HG02571 (cell line): Measurements from ENCODE around the gene FREY1.
"Not testable (repeated sequence)": the region's sequence is repeated elsewhere in the genome, so short reads cannot be mapped to it uniquely, and the experiment has no call there.

Source experiments
- ATAC-seq: cut with Tn5 transposase; IDR thresholded peaks from one replicate; pipeline ENCODE4 v1.9.1; 2021; ENCODE audit warnings: mild to moderate bottlenecking, moderate library complexity; ENCODE audit not compliant: unreplicated experiment

Gene FREY1

DNA sequence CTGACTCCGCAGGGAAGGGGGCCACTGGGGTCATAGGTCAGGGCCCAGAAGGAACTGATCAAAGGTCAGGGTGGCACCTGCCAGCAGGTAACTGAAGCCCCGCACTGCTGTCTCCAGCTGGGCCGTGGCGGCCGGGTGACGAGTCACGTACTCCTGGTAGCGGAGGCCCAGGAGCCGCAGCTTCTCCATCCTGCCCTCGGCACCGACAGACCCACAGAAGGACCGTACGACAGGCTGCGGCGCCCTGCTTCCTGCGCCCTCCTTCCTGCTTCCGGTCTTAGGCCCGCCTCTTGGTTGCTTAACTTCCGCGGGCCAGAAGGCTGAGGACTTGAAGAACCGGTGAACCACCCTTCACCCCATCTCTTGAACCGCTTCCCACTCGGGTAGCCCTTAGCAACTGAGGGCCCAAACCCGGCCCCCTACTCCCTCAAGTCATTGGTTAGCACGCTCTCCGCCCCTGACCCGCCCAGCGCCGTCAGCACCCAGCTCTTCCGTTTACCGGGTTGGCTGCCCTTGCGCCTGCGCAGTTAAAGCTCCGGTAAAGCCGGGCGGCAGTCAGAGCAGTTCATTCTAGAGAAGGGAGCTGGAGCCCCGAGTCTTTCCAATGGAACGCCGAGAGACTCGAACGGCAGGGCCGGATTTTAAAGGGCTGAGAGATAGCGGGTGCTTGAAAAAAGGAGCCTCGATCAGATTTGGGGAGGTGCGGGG, 10.7 kb upstream of the FREY1 start, which contains the start of gene PEX16:
PEX16 (minus strand) TSS at position 255 of the 708 bp plus-strand sequence; CDS start at position 189, 66 bp downstream.
- peak; percentile 90 for ATAC-seq

DNA sequence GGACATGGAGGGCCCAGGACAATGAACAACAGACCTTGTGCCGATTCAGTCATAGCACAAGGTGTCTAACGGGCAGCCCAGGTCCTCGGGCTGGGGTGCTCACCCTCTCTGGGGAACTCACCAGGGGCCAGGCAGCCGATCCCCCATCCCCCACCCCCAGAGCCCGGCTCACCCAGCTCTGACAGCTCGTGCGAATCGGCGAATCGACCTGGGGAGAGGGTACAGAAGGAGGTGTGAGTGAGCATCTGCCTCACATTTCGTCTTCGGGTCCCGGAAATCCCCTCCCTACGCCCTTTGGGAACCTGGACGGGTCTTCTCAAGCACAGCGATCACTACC, 10.2 kb upstream of the FREY1 start:
- no peak for ATAC-seq

DNA sequence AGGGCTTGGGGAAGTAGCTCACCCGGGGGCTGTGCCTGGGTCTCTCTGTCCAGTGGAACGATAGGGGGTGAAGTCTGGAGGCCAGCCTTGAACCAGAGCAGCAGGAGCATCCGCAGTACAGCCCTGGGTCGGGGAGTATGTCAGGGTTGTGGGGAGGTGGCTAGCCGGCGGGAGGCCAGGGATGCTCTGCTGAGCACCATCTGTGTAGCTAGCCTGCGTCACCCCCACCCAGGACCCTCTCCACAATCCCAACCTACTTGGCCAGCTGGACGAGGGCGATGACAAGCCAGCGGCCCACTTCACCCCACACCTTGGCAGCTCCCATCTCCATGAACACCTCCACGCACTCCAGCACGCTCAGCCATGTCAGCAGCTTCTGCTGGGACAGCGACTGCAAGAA, 8.4 kb upstream of the FREY1 start:
- ATAC-seq: no peak

DNA sequence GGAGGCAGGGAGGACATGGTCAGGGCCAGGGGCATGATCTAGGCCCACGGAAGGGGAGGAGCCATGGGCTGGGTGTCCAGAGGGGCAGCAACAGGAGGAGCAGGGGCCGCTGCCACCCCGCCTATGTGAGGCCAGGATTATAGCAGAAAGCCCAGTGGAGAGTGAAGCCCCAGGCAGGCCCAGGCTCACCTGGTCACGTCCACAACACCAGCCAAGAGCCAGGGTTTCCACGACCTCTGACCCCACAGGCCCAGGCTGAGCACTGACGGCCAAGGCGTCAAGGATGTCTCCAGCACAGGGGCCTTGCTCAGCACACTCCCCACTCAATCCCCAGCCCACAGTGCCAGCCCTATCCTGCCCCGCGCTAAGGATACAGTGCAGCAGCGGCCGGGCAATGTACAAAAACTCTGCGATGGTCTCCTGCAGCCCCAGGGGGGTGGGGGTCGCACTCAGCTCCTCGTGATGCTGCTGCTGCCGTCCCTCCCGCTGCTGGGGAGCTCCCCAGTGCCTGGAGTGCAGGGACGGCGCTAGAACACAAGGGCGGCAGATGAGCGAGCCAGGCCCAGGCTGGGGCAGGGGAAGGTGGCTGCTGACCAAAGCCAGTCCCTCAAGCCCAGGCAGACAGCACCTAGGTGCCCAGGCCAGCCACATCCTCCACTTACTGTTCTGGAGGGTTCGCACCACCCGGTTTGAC, 7.0 kb upstream of the FREY1 start:
- ATAC-seq: no peak

DNA sequence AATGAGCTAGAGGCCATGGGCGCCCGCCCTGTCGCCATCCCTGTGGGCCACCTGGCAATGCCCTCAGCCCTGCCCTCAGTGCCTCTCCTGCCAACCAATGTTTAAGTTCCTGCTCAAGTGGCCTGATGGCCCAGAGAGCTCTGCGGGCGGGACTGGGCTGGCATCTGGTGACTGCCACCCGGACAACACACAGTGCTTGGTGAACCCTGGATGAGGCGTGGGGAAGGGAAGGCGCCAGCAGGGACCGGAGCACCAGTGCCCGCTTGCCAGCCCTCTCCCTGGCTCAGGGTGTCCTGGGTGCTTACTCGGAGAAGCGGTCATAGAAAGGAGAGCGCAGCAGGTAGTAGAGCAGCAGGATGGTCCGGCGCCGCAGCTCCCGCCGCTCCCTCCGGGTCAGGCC, 6.4 kb upstream of the FREY1 start:
- no peak for ATAC-seq

DNA sequence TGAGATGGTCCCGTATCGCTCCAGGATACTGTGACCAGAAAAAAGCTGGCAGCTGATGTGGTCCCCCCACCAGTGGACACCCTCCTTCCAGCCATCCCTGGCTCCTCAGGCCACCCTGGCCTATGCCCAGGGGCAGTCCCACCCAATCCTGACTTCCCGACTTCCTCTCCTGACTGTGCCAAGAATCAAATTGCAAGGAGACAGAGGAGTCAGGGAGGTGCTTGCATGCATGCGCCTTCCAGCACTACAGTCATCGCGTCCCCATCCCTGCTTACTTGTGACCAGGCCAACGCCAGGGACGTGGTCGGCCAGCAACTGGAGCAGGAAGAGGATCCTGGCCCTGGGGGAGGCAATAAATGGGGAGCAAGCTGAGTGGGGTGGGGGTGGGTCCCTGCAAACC, 3.6 kb upstream of the FREY1 start:
- no peak for ATAC-seq

DNA sequence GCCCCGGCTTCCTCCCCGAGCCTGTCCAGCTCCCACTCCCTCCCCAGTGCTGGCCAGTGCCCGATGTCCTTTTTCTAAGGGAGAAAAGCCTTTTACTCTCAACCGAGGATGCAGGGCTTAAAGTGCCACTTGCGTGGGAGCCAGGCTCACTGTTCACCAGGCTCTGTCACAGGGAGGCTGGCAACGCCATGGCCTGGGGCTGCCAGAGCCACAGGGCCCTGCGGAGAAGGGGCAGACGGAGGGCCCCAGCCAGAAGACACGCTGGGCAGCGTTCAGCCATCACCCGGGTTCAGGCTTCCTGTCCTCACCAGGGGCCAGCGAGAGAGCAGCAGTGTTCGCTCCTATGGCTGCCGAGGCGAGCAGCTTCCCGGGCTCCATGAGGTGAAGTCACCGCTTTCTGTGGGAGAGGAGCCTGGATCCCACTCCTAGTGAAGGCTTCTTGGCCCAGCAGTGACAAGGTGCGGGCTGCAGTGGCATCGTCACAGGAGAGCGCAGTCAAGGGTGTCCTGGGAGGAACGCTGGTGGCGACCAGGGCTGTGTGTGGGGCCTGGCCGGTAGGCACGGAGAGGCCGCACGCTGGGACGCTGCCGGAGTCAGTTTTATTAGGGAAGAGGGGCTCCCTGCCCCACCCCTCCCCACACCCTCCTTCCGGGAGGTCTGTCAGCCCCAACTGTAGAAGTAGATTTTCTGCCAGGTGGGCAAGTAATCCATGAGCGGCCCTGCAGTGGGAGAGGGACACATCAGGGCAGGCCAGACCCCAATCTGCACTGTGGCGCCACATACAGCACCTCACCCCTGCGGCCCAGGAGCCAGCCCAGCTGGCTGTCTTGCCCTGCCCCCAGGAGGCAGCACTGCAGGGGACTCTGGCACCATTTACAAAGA, 2.8 kb upstream of the FREY1 start:
- ATAC-seq: no peak

DNA sequence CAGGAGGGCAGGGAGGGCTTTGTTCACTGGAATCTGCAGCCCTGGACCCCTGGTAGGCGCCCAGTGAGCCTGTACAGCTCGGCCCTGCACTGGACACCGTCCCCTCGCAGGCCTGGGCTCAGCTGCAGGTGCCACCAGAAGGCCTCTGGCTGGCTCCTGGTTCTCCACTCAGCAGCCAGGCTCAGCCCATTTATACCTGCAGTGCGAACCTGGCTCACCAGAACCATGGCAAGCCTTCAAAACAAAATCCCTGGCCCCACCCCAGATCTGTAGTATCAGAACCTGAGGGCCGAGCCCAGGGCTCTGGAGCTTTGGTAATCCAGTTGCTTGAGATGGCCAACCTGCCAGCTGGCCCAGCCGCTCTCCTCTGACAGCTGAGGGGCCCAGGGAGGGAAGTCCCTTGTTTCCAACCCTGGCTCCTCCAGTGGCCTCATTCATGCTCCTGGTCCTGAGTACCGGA, 870 bp upstream of the FREY1 start:
- ATAC-seq: no peak

DNA sequence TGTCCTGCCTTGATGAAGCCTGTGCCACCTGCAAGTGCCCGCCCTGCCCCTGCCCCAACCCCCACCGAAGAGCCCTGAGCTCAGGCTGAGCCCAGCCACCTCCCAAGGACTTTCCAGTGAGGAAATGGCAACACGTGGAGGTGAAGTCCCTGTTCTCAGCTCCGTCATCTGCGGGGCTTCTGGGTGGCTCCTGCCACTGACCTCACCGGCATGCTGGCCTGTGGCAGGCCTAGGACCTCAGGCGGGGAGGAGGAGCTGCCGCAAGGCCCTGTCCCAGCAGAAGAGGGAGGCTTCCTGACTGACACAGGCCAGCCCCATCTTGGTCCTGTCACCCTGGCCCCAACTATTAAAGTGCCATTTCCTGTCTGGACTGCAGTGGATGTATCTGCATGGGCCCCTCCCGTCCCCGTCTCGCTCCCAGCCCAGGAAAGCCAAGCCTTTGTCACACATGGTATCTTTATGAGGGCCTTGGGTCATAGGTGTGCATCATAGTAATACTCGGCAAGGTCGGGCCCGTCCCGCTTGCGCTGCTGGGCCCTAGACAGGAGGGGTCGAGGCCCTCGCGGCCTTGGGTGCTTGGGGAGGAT, 882 bp downstream of the FREY1 start:
- ATAC-seq: no peak

DNA sequence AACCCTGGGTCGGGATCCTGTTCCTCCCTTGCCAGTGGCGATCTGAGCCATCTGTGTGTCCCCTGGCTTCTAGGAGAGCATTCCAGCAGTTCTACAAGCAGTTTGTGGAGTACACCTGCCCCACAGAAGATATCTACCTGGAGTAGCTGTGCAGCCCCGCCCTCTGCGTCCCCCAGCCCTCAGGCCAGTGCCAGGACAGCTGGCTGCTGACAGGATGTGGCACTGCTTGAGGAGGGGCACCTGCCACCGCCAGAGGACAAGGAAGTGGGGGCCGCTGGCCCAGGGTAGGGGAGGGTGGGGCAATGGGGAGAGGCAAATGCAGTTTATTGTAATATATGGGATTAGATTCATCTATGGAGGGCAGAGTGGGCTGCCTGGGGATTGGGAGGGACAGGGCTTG, 1.5 kb downstream of the FREY1 start:
- not testable (repeated sequence) for ATAC-seq

DNA sequence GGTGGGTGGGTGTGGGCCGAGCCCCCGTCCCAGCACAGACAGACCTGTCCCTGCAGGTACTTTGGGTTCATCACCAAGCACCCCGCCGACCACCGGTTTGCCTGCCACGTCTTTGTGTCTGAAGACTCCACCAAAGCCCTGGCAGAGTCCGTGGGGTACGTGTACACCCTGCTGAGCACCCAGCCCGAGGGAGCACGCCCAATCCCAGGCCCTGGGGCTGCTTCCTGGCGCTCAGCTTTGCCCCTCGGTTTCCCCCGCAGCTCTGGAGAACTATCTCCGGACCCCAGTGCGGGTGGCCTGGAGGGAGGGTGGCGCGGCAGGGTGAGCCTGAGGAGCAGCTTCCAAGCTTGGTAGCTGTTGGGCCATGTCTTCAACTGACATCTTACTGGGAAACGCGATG, 2.0 kb downstream of the FREY1 start:
- no peak for ATAC-seq

DNA sequence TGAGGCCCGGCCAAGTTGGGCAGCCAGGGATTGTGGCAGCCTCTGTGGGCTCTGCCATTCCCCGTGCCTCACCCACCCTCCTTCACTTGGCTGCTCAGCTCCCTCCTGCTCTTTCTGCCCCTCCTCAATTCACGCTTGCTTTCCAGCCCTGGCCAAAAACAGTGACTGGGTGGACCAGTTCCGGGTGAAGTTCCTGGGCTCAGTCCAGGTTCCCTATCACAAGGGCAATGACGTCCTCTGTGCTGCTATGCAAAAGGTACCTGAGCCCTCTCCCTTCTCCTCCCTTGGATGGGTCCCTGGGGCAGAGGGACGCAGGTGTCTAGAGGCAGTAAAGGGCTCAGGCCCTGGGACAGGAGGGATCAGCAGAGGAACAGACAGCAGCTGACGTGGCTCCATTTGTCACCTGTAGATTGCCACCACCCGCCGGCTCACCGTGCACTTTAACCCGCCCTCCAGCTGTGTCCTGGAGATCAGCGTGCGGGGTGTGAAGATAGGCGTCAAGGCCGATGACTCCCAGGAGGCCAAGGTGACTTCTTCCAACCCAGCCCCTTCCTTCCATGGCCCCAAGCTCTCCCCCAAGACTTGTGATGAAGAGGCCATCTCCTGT, 2.7 kb downstream of the FREY1 start:
- no peak for ATAC-seq

DNA sequence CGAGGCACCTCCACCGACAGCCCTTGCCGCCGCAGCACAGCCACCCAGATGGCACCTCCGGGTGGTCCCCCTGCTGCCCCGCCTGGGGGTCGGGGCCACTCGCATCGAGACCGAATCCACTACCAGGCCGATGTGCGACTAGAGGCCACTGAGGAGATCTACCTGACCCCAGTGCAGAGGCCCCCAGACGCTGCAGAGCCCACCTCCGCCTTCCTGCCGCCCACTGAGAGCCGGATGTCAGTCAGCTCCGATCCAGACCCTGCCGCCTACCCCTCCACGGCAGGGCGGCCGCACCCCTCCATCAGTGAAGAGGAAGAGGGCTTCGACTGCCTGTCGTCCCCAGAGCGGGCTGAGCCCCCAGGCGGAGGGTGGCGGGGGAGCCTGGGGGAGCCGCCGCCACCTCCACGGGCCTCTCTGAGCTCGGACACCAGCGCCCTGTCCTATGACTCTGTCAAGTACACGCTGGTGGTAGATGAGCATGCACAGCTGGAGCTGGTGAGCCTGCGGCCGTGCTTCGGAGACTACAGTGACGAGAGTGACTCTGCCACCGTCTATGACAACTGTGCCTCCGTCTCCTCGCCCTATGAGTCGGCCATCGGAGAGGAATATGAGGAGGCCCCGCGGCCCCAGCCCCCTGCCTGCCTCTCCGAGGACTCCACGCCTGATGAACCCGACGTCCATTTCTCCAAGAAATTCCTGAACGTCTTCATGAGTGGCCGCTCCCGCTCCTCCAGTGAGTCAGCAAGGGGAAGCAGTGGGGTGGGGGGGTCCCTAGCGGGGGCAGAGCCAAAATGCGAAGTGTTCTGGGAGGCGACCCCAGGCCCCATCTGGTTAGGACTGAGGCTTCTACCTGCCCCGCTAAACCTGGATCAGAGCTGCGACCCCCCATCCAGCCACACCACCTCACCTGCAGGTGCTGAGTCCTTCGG, 4.4 kb downstream of the FREY1 start:
- ATAC-seq: no peak

DNA sequence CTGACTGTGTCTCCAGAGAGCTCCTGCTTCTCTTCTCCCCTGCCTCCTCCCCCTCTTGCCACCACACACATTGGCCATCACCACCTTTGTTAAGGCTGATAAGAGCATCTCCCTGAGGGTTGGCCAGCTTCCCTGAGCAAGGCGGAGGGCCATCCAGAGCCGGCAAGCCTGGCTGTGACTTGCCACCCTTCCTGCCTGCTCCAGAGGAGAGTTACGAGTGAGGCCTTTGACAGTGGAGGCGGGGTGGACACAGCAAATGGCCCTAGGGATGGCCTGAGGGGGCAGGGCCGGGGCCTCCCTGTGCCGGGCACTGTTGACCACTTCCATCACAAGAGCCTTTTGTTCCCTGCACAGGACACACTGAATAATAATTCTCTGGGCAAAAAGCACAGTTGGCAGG, 5.4 kb downstream of the FREY1 start:
- no peak for ATAC-seq

DNA sequence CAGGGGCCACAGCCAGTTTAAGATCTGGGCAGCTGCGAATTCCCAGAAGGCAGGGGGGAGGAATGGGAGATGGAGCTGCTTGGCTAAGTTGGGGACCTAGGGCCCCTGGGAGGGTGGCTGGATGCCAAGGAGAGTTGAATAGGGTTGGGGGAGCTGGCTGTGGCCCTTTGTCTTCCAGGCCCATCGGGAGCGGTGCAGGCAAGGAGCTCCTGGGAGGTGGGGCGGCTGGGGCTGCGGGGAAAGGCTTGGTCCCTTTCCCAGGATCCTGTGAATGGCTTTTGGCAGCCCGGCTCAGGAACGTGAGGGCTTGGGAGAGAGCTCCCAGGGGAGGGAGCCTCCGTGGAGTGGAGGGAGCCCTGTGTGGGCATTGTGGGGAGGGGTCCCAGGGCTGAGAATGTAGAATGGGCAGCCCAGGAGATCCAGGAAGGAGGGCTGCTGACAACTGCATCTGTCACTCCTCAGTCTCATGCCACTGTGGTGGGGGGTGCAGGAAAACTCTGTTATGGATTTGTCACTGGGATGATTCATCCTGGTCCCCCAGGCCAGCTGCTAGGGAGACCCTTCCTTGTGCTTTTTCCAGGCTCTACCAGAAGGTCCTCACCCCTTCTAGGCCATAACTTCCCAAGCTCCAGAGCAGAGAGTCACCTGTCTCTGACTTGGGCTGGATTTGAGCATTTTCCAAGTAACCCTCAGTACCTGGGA, 6.0 kb downstream of the FREY1 start:
- ATAC-seq: no peak

DNA sequence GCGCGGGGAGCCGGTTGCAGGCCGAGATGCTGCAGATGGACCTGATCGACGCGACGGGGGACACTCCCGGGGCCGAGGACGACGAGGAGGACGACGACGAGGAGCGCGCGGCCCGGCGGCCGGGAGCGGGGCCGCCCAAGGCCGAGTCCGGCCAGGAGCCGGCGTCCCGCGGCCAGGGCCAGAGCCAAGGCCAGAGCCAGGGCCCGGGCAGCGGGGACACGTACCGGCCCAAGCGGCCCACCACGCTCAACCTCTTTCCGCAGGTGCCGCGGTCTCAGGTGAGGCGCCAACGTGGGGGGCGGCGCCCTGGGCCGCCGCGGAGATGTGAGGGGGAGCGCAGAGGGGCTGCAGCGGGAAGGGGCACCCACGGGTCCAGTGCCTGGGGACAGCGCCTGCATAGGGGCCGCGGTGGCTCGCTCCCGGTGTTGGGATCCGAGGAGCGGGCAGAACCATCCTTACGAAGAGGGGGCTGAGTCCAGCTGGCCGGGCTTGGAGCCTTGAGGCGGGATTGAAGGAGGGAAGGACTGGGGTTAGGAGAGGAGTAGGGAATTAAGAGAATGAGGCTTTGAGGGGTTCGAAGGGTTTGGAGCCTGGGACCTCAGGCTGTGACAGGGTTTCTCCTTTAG, 6.8 kb downstream of the FREY1 start:
- peak; percentile 13 for ATAC-seq

DNA sequence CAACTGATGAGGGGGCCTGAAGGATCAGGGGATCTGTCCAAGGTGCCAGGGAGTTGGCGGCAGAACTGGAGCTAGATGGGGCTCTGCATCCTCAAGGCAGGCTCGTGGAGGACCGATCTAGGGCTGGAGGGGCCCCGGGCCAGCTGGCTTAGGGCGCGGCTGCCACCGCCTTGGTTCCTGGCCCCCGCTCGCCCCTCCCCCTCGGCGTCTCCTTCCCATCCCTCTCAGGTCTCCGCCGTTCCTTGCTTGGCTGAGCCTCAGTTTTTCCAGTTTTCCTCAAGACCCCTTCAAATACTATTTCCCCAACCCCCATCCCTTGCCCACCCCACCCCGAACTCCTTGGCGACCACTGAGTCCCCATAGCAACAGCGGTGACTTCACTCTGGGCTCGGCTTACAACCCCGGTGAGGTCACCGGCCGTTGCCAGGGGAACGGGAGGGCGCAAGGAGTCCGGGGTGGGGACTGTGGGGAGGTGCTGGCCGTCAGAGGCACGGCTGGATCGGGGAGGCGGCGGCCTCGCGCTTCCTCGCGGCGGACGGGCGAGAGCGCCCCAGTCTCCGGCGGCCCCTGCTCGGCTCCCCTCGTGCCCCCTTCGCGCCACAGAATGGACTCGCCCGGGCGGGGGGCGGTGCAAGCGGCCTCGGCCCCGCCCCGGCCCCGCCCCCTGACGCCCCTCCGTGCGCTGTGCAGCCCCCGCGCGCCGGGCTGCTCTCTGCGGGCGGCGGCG, 7.5 kb downstream of the FREY1 start:
- peak; percentile 58 for ATAC-seq

DNA sequence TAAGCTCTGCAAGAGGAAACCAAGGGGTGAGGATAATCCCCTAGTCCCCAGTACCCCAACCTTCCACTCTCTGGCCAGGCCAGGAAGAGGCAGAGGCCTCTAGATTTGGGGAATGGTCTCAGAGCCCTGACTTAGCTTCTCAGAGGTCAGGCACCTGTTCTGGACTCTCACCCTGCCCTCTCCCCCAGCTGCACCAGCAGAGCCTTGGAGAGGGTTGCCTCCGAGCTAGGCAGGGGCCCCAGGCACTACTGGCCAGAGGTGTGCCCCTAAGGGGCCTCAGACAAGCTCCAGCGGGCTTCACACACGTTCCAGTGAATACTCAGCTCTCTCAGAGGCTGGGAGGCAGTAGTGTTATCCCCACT, 8.0 kb downstream of the FREY1 start:
- ATAC-seq: no peak
